A549 (cell line): ENCODE measurements around the gene TMSB10. TPM values are rescaled to one million over a fixed set of nuclear protein-coding genes. Genes with fewer than 3 reads are reported as not detected.

ENCODE experiments used
- ATAC-seq, 2 experiments: fragments of 200-7000 bp in 1 of 2; fragments of >200 bp in 1 of 2; cut with Nextera tagmentation in 1 of 2; cut with Tn5 transposase in 1 of 2; 3 replicates each; pipeline versions ENCODE4 v1.8.0 to v1.9.1; 2018 to 2020; ENCODE audit warnings: mild to moderate bottlenecking in 1 of 2, moderate library complexity in 1 of 2
- CTCF ChIA-PET: fragments of 300-600 bp; sonication (Branson Sonifier 250); formaldehyde crosslinking; extraction: SDS; loops from one replicate; lab custom pipeline; 2021; ENCODE audit warnings: antibody characterized with exemption, inconsistent platforms; lab: Yijun Ruan, JAX
- POLR2A ChIA-PET: fragments of 350-600 bp; formaldehyde crosslinking; extraction: SDS; loops from one replicate; lab custom pipeline; 2021; ENCODE audit warnings: antibody characterized with exemption, inconsistent platforms; lab: Yijun Ruan, JAX
- DNase-seq, 2 experiments: peaks; one replicate each; pipeline versions ENCODE4 v3.0.0 to v3.0.0-alpha.2; 2011 to 2016; ENCODE audit warnings: low read depth in 1 of 2, low spot score in 1 of 2
- FAIRE-seq: peaks from 2 replicates; lab custom pipeline; 2011; peaks lifted over from hg19 to GRCh38; lab: Jason Lieb, UNC
- H3K27ac ChIP-seq, 2 experiments: fragments of >200 bp; sonication (Bioruptor Twin); formaldehyde crosslinking; 3 replicates each; pipeline ENCODE4 v1.5.1; 2016 to 2017
- H3K4me1 ChIP-seq: fragments of >200 bp; sonication (Bioruptor Twin); formaldehyde crosslinking; 3 replicates; pipeline ENCODE4 v1.6.1; 2016
- H3K4me2 ChIP-seq: fragments of >200 bp; sonication (Bioruptor Twin); formaldehyde crosslinking; 3 replicates; pipeline ENCODE4 v1.6.1; 2016
- H3K4me3 ChIP-seq: fragments of >200 bp; sonication (Bioruptor Twin); formaldehyde crosslinking; 3 replicates; pipeline ENCODE4 v1.5.1; 2016
- H3K9me3 ChIP-seq: fragments of >200 bp; sonication (Bioruptor Twin); formaldehyde crosslinking; 3 replicates; pipeline ENCODE4 v1.6.1; 2016
- CBX8 ChIP-seq: fragments of 200-600 bp; sonication (generic); IDR thresholded peaks from 2 replicates; pipeline ENCODE4 v1.6.1; 2016
- CEBPB ChIP-seq, 2 experiments: fragments of >200 bp in 1 of 2; sonication (Bioruptor Twin) in 1 of 2; formaldehyde crosslinking in 1 of 2; IDR thresholded peaks; 2 replicates each; pipeline ENCODE4 v1.6.1; 2012 to 2016
- CHD4 ChIP-seq: fragments of 200-600 bp; sonication (generic); IDR thresholded peaks from 2 replicates; pipeline ENCODE4 v1.6.1; 2016; ENCODE audit warnings: antibody characterized with exemption, mild to moderate bottlenecking, borderline replicate concordance
- EHMT2 ChIP-seq: fragments of 200-600 bp; sonication (generic); IDR thresholded peaks from 2 replicates; pipeline ENCODE4 v1.6.1; 2016; ENCODE audit warnings: antibody characterized with exemption, low read depth, mild to moderate bottlenecking, moderate library complexity
- ELK1 ChIP-seq: fragments of 150-350 bp; IDR thresholded peaks from 2 replicates; pipeline ENCODE4 v1.6.1; 2014; ENCODE audit warnings: low read depth, mild to moderate bottlenecking, low read length
- FOSL2 ChIP-seq, 2 experiments: fragments of 450-650 bp in 1 of 2; fragments of >200 bp in 1 of 2; sonication (Bioruptor Twin) in 1 of 2; formaldehyde crosslinking; IDR thresholded peaks; 2 replicates each; pipeline versions ENCODE4 v1.5.0 to v1.6.1; 2016 to 2020; ENCODE audit warnings: mild to moderate bottlenecking in 1 of 2, moderate library complexity in 1 of 2
- FOXS1 ChIP-seq: fragments of 250-450 bp; sonication (Bioruptor Pico); IDR thresholded peaks from 2 replicates; pipeline ENCODE4 v1.5.0; 2020; ENCODE audit warnings: mild to moderate bottlenecking, moderate library complexity
- GATA3 ChIP-seq: IDR thresholded peaks from 2 replicates; pipeline ENCODE4 v1.6.1; 2012; ENCODE audit warnings: borderline replicate concordance
- KDM5A ChIP-seq: fragments of 200-600 bp; sonication (generic); IDR thresholded peaks from 2 replicates; pipeline ENCODE4 v1.6.1; 2016; ENCODE audit warnings: antibody characterized with exemption, mild to moderate bottlenecking
- MAFK ChIP-seq: fragments of 450-650 bp; IDR thresholded peaks from 2 replicates; pipeline ENCODE4 v1.6.1; 2014; ENCODE audit not compliant: partially characterized antibody
- MAX ChIP-seq: IDR thresholded peaks from 2 replicates; pipeline ENCODE4 v1.6.1; 2012
- MYC ChIP-seq: IDR thresholded peaks from 2 replicates; pipeline ENCODE4 v1.6.1; 2012; ENCODE audit warnings: mild to moderate bottlenecking, inconsistent platforms, low read length, improper control_type of control experiment, borderline replicate concordance
- NPAS2 ChIP-seq: fragments of 250-450 bp; sonication (Bioruptor Pico); IDR thresholded peaks from 2 replicates; pipeline ENCODE4 v1.8.0; 2022; ENCODE audit warnings: mild to moderate bottlenecking, moderate library complexity, borderline replicate concordance
- NR3C1 ChIP-seq: fragments of >200 bp; sonication (Bioruptor Twin); formaldehyde crosslinking; IDR thresholded peaks from 3 replicates; pipeline ENCODE4 v1.6.1; 2017
- POLR2A ChIP-seq: IDR thresholded peaks from 2 replicates; pipeline ENCODE4 v1.6.1; 2012; ENCODE audit warnings: mild to moderate bottlenecking, low read length
- RCOR1 ChIP-seq: fragments of 150-350 bp; IDR thresholded peaks from 2 replicates; pipeline ENCODE4 v1.6.1; 2014; ENCODE audit warnings: antibody characterized with exemption, low read length, low read depth
- RNF2 ChIP-seq: fragments of 200-600 bp; sonication (generic); IDR thresholded peaks from 2 replicates; pipeline ENCODE4 v1.6.1; 2016; ENCODE audit warnings: low read depth, mild to moderate bottlenecking, antibody characterized with exemption, moderate library complexity, borderline replicate concordance
- TFCP2L1 ChIP-seq: fragments of 250-450 bp; sonication (Bioruptor Pico); IDR thresholded peaks from 2 replicates; pipeline ENCODE4 v1.5.0; 2021; ENCODE audit warnings: mild to moderate bottlenecking
- WGBS: methylation state at CpG from one replicate; pipeline ENCODE4 v1.1.6; 2017; ENCODE audit errors: missing lambda C conversion rate; 5-methylcytosine and 5-hydroxymethylcytosine counted together
- polyA plus RNA-seq, 4 experiments: library from polyadenylated mRNA; depleted of rRNA in 3 of 4; stranded (reverse); fragments of >200 nt; fragmentation: RNase III in 1 of 4; extraction: RNeasy Plus Mini Kit Qiagen cat#74134 plus additional on column Dnase treatment in 1 of 4; gene quantifications; 2 replicates in 3 of 4; 3 replicates in 1 of 4; pipeline ENCODE4 v1.2.3, GENCODE V29; 2011 to 2017
- TF ChIP-seq, protein P1 (sequence below): fragments of 200-600 bp; sonication (generic); IDR thresholded peaks from 2 replicates; pipeline ENCODE4 v1.6.1; 2016; ENCODE audit warnings: antibody characterized with exemption, mild to moderate bottlenecking, moderate library complexity
- TF ChIP-seq, protein P2 (sequence below): fragments of >200 bp; sonication (Bioruptor Twin); formaldehyde crosslinking; IDR thresholded peaks from 3 replicates; pipeline ENCODE4 v1.6.1; 2016

TMSB10 gene
- polyA plus RNA-seq, 2 of the 4 experiments (the other 2 are of a cell fraction): 3,109 to 7,015 TPM

DNA sequence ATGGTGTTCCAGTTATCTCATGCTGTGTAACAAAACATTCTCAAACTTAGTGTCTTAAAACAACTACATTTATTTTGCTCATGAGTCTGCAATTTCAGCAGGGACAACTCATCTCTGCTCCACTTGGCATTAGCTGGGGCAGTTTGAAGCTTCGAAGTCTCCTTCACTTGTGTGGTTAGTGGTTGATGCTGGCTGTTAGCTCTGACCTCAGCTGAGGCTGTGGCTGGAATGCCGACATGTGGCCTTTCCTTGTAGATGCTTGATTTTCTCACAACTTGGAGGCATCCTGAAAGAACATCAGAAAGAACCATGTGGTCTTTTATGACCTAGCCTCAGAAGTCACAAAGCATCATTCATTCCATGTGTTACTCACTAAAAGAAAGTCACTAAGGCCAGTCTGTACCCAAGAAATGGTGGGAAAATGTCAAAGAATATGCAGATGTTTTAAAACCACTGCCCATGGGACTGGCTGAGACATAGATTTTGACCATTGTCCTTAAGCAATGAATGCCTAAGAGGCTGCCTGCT lies 3.8 kb upstream of the TMSB10 start:
- no peak overlapping the region for H3K4me2 ChIP-seq
- no peak for FAIRE-seq
- TF ChIP-seq RNF2 (no peak), NPAS2 (CRISPR knock-in tag) (no peak), RCOR1 (no peak), CHD4 (no peak), EHMT2 (no peak), FOSL2 (IDR thresholded peaks at IDR 0.05) (no peak), FOSL2 (CRISPR knock-in tag; IDR thresholded peaks at IDR 0.05) (no peak), CBX8 (no peak), CEBPB (IDR thresholded peaks at IDR 0.05) (no peak), KDM5A (no peak)
- TF ChIP-seq, protein P1, sequence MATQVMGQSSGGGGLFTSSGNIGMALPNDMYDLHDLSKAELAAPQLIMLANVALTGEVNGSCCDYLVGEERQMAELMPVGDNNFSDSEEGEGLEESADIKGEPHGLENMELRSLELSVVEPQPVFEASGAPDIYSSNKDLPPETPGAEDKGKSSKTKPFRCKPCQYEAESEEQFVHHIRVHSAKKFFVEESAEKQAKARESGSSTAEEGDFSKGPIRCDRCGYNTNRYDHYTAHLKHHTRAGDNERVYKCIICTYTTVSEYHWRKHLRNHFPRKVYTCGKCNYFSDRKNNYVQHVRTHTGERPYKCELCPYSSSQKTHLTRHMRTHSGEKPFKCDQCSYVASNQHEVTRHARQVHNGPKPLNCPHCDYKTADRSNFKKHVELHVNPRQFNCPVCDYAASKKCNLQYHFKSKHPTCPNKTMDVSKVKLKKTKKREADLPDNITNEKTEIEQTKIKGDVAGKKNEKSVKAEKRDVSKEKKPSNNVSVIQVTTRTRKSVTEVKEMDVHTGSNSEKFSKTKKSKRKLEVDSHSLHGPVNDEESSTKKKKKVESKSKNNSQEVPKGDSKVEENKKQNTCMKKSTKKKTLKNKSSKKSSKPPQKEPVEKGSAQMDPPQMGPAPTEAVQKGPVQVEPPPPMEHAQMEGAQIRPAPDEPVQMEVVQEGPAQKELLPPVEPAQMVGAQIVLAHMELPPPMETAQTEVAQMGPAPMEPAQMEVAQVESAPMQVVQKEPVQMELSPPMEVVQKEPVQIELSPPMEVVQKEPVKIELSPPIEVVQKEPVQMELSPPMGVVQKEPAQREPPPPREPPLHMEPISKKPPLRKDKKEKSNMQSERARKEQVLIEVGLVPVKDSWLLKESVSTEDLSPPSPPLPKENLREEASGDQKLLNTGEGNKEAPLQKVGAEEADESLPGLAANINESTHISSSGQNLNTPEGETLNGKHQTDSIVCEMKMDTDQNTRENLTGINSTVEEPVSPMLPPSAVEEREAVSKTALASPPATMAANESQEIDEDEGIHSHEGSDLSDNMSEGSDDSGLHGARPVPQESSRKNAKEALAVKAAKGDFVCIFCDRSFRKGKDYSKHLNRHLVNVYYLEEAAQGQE: no peak
- TF ChIP-seq, protein P2, sequence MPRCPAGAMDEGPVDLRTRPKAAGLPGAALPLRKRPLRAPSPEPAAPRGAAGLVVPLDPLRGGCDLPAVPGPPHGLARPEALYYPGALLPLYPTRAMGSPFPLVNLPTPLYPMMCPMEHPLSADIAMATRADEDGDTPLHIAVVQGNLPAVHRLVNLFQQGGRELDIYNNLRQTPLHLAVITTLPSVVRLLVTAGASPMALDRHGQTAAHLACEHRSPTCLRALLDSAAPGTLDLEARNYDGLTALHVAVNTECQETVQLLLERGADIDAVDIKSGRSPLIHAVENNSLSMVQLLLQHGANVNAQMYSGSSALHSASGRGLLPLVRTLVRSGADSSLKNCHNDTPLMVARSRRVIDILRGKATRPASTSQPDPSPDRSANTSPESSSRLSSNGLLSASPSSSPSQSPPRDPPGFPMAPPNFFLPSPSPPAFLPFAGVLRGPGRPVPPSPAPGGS: no peak
- H3K9me3 ChIP-seq: no peaks in the 10 kb centered on the region
- no peak overlapping the region for H3K27ac ChIP-seq
- no peak for DNase-seq
- 74% methylated on average over 2 of the region's 2 CpGs for WGBS
- ChIA-PET POLR2A (interaction anchor here (0.6 kb wide), 1 partner anchor 21 kb away, joined by 4 read pairs; no protein-coding TSS in a partner anchor), CTCF (interaction anchor here (1.4 to 9.9 kb wide), 3 partner anchors 11 to 20 kb away, joined by 3 to 178 read pairs (median 9); no protein-coding TSS in a partner anchor)
- no peak for ATAC-seq
- H3K4me1 ChIP-seq: peaks cover 22% of the 10 kb centered on the region
- no peak overlapping the region for H3K4me3 ChIP-seq

- Histone ChIP-seq H3K4me3 (no peak overlapping the region), H3K4me2 (no peak overlapping the region), H3K9me3 (no peaks in the 10 kb centered on the region), H3K4me1 (peaks cover 20% of the 10 kb centered on the region)
- no peak for FAIRE-seq
- POLR2A ChIA-PET: no interaction called here
- no peak for ATAC-seq
- CTCF ChIA-PET: interaction anchor here (1.4 to 9.9 kb wide), 3 partner anchors 11 to 20 kb away, joined by 3 to 178 read pairs (median 9); no protein-coding TSS in a partner anchor
- TF ChIP-seq MAX: no peak
- TF ChIP-seq, all 56 proteins: peak for 0
- WGBS: 85% methylated on average over 4 of the region's 4 CpGs
- no peak for DNase-seq
- no peak overlapping the region for H3K27ac ChIP-seq
Measured at GRCh38 chr2:84902526-84902925, 2.9 kb upstream of the TMSB10 start.

- Histone ChIP-seq H3K27ac (peak overlapping the region; percentile 89 to 97), H3K4me3 (peak overlapping the region; percentile 87; the same call in 2 of the 3 replicates), H3K4me1 (peaks cover 16% of the 10 kb centered on the region), H3K4me2 (peak overlapping the region; percentile 92), H3K9me3 (no peaks in the 10 kb centered on the region)
- ATAC-seq: no peak
- CTCF ChIA-PET: interaction anchor here (0.6 to 9.9 kb wide), 4 partner anchors 14 to 836 kb away, joined by 3 to 178 read pairs (median 6); no protein-coding TSS in a partner anchor
- POLR2A ChIA-PET: interaction anchor here (0.6 to 5.2 kb wide), 4 partner anchors 13 to 533 kb away, joined by 3 to 131 read pairs (median 51); no protein-coding TSS in a partner anchor
- WGBS: 87% methylated on average over 9 of the region's 9 CpGs
- no peak for FAIRE-seq
- no peak for DNase-seq
- TF ChIP-seq POLR2A: no peak
- TF ChIP-seq TFCP2L1 (CRISPR knock-in tag): no peak
- TF ChIP-seq FOXS1: no peak
- TF ChIP-seq FOSL2 (IDR thresholded peaks at IDR 0.05): no peak
- TF ChIP-seq FOSL2 (CRISPR knock-in tag; IDR thresholded peaks at IDR 0.05): no peak
- TF ChIP-seq, protein P1: no peak
- TF ChIP-seq CHD4: no peak
- no peak for TF ChIP-seq GATA3
- TF ChIP-seq MYC: no peak
- no peak for TF ChIP-seq ELK1
- no peak for TF ChIP-seq RCOR1
- no peak for TF ChIP-seq KDM5A
- TF ChIP-seq MAFK: no peak
- TF ChIP-seq NPAS2 (CRISPR knock-in tag): no peak
- no peak for TF ChIP-seq RNF2
- TF ChIP-seq NR3C1: no peak
Measured at GRCh38 chr2:84904151-84904550, 1.3 kb upstream of the TMSB10 start.
